Measurements from ENCODE around the gene SRMS.

Gene SRMS

GRCh38 chr20:63592661-63593060 lies 45.1 kb upstream of the SRMS start:
- Histone ChIP-seq H3K4me3 (ENCODE audit: low read depth, low read length) (no peak overlapping the region), H3K14ac (ENCODE audit: low read length) (no peak overlapping the region), H3K79me2 (ENCODE audit: control insufficient read depth, insufficient read depth, low read length, poor library complexity) (no peaks in the 10 kb centered on the region), H3K23ac (ENCODE audit: low read length) (no peak overlapping the region), H2AK5ac (ENCODE audit: low read length) (no peak overlapping the region), H2BK5ac (ENCODE audit: low read depth, low read length, poor library complexity) (no peak overlapping the region), H3K9me3 (ENCODE audit: insufficient read depth, low read depth, low read length) (no peaks in the 10 kb centered on the region), H3K79me1 (ENCODE audit: low read length) (no peaks in the 10 kb centered on the region), H3K9ac (ENCODE audit: low read length) (no peak overlapping the region), H4K8ac (ENCODE audit: low read depth, low read length) (no peak overlapping the region), H3K4ac (ENCODE audit: low read depth, low read length) (no peak overlapping the region), H4K91ac (ENCODE audit: low read depth, low read length) (no peak overlapping the region), H3K4me1 (ENCODE audit: control insufficient read depth in 1 of 2, insufficient read depth in 2 of 2, low read length in 2 of 2) (no peaks in the 10 kb centered on the region), H4K12ac (ENCODE audit: low read depth, low read length) (no peak overlapping the region), H3K4me2 (ENCODE audit: low read length) (no peak overlapping the region), H3K27ac (ENCODE audit: low read depth, low read length) (no peak overlapping the region), H2AFZ (ENCODE audit: insufficient read depth, low read length, poor library complexity) (no peak overlapping the region), H3K27me3 (ENCODE audit: insufficient read depth, low read length) (no peaks in the 10 kb centered on the region), H2BK12ac (ENCODE audit: low read length) (no peak overlapping the region), H3K18ac (ENCODE audit: low read length) (no peak overlapping the region), H3K36me3 (ENCODE audit: control insufficient read depth in 1 of 2, insufficient read depth in 2 of 2, low read length in 2 of 2) (peaks cover 69% of the 10 kb centered on the region in 2 experiments), H2BK120ac (ENCODE audit: insufficient read depth, low read length, poor library complexity) (no peak overlapping the region)
- WGBS (ENCODE audit: extremely low coverage, insufficient coverage, insufficient read length): no CpG with 5 or more reads among the region's 13 CpGs
- DNase-seq: no peak

- H3K4me1 ChIP-seq (ENCODE audit: control insufficient read depth in 1 of 2, insufficient read depth in 2 of 2, low read length in 2 of 2): no peaks in the 10 kb centered on the region
- no CpG with 5 or more reads among the region's 28 CpGs for WGBS (ENCODE audit: extremely low coverage, insufficient coverage, insufficient read length)
- no peaks in the 10 kb centered on the region for H3K79me2 ChIP-seq (ENCODE audit: control insufficient read depth, insufficient read depth, low read length, poor library complexity)
- no peak overlapping the region for H2AFZ ChIP-seq (ENCODE audit: insufficient read depth, low read length, poor library complexity)
- no peak overlapping the region for H2BK120ac ChIP-seq (ENCODE audit: insufficient read depth, low read length, poor library complexity)
- H3K36me3 ChIP-seq (ENCODE audit: control insufficient read depth in 1 of 2, insufficient read depth in 2 of 2, low read length in 2 of 2): peaks cover 71% of the 10 kb centered on the region in 2 experiments
- H3K14ac ChIP-seq (ENCODE audit: low read length): no peak overlapping the region
- no peak for DNase-seq
- H2AK5ac ChIP-seq (ENCODE audit: low read length): no peak overlapping the region
- H3K18ac ChIP-seq (ENCODE audit: low read length): no peak overlapping the region
- no peaks in the 10 kb centered on the region for H3K27me3 ChIP-seq (ENCODE audit: insufficient read depth, low read length)
- no peak overlapping the region for H3K23ac ChIP-seq (ENCODE audit: low read length)
- H4K91ac ChIP-seq (ENCODE audit: low read depth, low read length): no peak overlapping the region
- no peak overlapping the region for H4K8ac ChIP-seq (ENCODE audit: low read depth, low read length)
- H3K27ac ChIP-seq (ENCODE audit: low read depth, low read length): no peak overlapping the region
- no peak overlapping the region for H3K9ac ChIP-seq (ENCODE audit: low read length)
- no peak overlapping the region for H2BK12ac ChIP-seq (ENCODE audit: low read length)
- no peaks in the 10 kb centered on the region for H3K79me1 ChIP-seq (ENCODE audit: low read length)
- no peak overlapping the region for H4K12ac ChIP-seq (ENCODE audit: low read depth, low read length)
- H3K9me3 ChIP-seq (ENCODE audit: insufficient read depth, low read depth, low read length): no peaks in the 10 kb centered on the region
- H3K4me3 ChIP-seq (ENCODE audit: low read depth, low read length): no peak overlapping the region
- H2BK5ac ChIP-seq (ENCODE audit: low read depth, low read length, poor library complexity): no peak overlapping the region
- no peak overlapping the region for H3K4me2 ChIP-seq (ENCODE audit: low read length)
- no peak overlapping the region for H3K4ac ChIP-seq (ENCODE audit: low read depth, low read length)
Observed at GRCh38 chr20:63591786-63592355, 44.3 kb upstream of the SRMS start.

GRCh38 chr20:63591147-63591533 lies 43.6 kb upstream of the SRMS start:
- no CpG with 5 or more reads among the region's 4 CpGs for WGBS (ENCODE audit: extremely low coverage, insufficient coverage, insufficient read length)
- Histone ChIP-seq H2AFZ (ENCODE audit: insufficient read depth, low read length, poor library complexity) (no peak overlapping the region), H3K36me3 (ENCODE audit: control insufficient read depth in 1 of 2, insufficient read depth in 2 of 2, low read length in 2 of 2) (peaks cover 68 to 70% of the 10 kb centered on the region in 2 experiments), H3K4me1 (ENCODE audit: control insufficient read depth in 1 of 2, insufficient read depth in 2 of 2, low read length in 2 of 2) (no peaks in the 10 kb centered on the region), H3K14ac (ENCODE audit: low read length) (no peak overlapping the region), H2AK5ac (ENCODE audit: low read length) (no peak overlapping the region), H3K18ac (ENCODE audit: low read length) (no peak overlapping the region), H3K23ac (ENCODE audit: low read length) (no peak overlapping the region), H4K91ac (ENCODE audit: low read depth, low read length) (no peak overlapping the region), H3K27me3 (ENCODE audit: insufficient read depth, low read length) (no peaks in the 10 kb centered on the region), H3K79me1 (ENCODE audit: low read length) (no peaks in the 10 kb centered on the region), H2BK5ac (ENCODE audit: low read depth, low read length, poor library complexity) (no peak overlapping the region), H3K4me3 (ENCODE audit: low read depth, low read length) (no peak overlapping the region), H4K8ac (ENCODE audit: low read depth, low read length) (no peak overlapping the region), H3K4me2 (ENCODE audit: low read length) (no peak overlapping the region), H4K12ac (ENCODE audit: low read depth, low read length) (no peak overlapping the region), H3K9me3 (ENCODE audit: insufficient read depth, low read depth, low read length) (no peaks in the 10 kb centered on the region), H2BK12ac (ENCODE audit: low read length) (no peak overlapping the region), H3K27ac (ENCODE audit: low read depth, low read length) (no peak overlapping the region), H3K9ac (ENCODE audit: low read length) (no peak overlapping the region), H2BK120ac (ENCODE audit: insufficient read depth, low read length, poor library complexity) (no peak overlapping the region), H3K4ac (ENCODE audit: low read depth, low read length) (no peak overlapping the region), H3K79me2 (ENCODE audit: control insufficient read depth, insufficient read depth, low read length, poor library complexity) (no peaks in the 10 kb centered on the region)
- no peak for DNase-seq

- no peak overlapping the region for H3K18ac ChIP-seq (ENCODE audit: low read length)
- no peak overlapping the region for H4K12ac ChIP-seq (ENCODE audit: low read depth, low read length)
- no peak overlapping the region for H2AK5ac ChIP-seq (ENCODE audit: low read length)
- WGBS (ENCODE audit: extremely low coverage, insufficient coverage, insufficient read length): no CpG with 5 or more reads among the region's 52 CpGs
- no peak overlapping the region for H2AFZ ChIP-seq (ENCODE audit: insufficient read depth, low read length, poor library complexity)
- H2BK12ac ChIP-seq (ENCODE audit: low read length): no peak overlapping the region
- H4K8ac ChIP-seq (ENCODE audit: low read depth, low read length): no peak overlapping the region
- H3K4me2 ChIP-seq (ENCODE audit: low read length): no peak overlapping the region
- no peak for DNase-seq
- H2BK120ac ChIP-seq (ENCODE audit: insufficient read depth, low read length, poor library complexity): no peak overlapping the region
- no peaks in the 10 kb centered on the region for H3K9me3 ChIP-seq (ENCODE audit: insufficient read depth, low read depth, low read length)
- H3K27me3 ChIP-seq (ENCODE audit: insufficient read depth, low read length): no peaks in the 10 kb centered on the region
- no peak overlapping the region for H4K91ac ChIP-seq (ENCODE audit: low read depth, low read length)
- no peak overlapping the region for H3K9ac ChIP-seq (ENCODE audit: low read length)
- H3K14ac ChIP-seq (ENCODE audit: low read length): no peak overlapping the region
- no peak overlapping the region for H3K4ac ChIP-seq (ENCODE audit: low read depth, low read length)
- peaks cover 62 to 64% of the 10 kb centered on the region in 2 experiments for H3K36me3 ChIP-seq (ENCODE audit: control insufficient read depth in 1 of 2, insufficient read depth in 2 of 2, low read length in 2 of 2)
- no peak overlapping the region for H3K27ac ChIP-seq (ENCODE audit: low read depth, low read length)
- H3K79me1 ChIP-seq (ENCODE audit: low read length): no peaks in the 10 kb centered on the region
- H3K79me2 ChIP-seq (ENCODE audit: control insufficient read depth, insufficient read depth, low read length, poor library complexity): no peaks in the 10 kb centered on the region
- H3K4me1 ChIP-seq (ENCODE audit: control insufficient read depth in 1 of 2, insufficient read depth in 2 of 2, low read length in 2 of 2): no peaks in the 10 kb centered on the region
- no peak overlapping the region for H3K23ac ChIP-seq (ENCODE audit: low read length)
- H2BK5ac ChIP-seq (ENCODE audit: low read depth, low read length, poor library complexity): no peak overlapping the region
- no peak overlapping the region for H3K4me3 ChIP-seq (ENCODE audit: low read depth, low read length)
Observed at GRCh38 chr20:63590218-63591146, 42.9 kb upstream of the SRMS start.
